Measurements from ENCODE around the gene HK3.

HK3 gene

GRCh38 chr5:176916337-176916736 is 17.2 kb upstream of the HK3 start:
- no peak overlapping the region for H3K27ac Mint-ChIP-seq

GRCh38 chr5:176915906-176916305 is 16.8 kb upstream of the HK3 start:
- H3K9me3 Mint-ChIP-seq: no peaks in the 10 kb centered on the region
- peak; percentile 57 for ATAC-seq
- H3K4me1 Mint-ChIP-seq: peaks cover 20% of the 10 kb centered on the region
- H3K4me3 Mint-ChIP-seq: no peak overlapping the region
- H3K36me3 Mint-ChIP-seq (ENCODE audit: low read depth): peaks cover 34% of the 10 kb centered on the region
- no peak for DNase-seq
- no peak overlapping the region for H3K27ac Mint-ChIP-seq
- no peaks in the 10 kb centered on the region for H3K27me3 Mint-ChIP-seq

More at GRCh38 chr5:176916337-176916736, 17.2 kb upstream of the HK3 start:
- no peak for ATAC-seq
- Mint-ChIP-seq H3K9me3 (no peaks in the 10 kb centered on the region), H3K4me3 (no peak overlapping the region), H3K36me3 (ENCODE audit: low read depth) (peaks cover 37% of the 10 kb centered on the region), H3K27me3 (no peaks in the 10 kb centered on the region), H3K4me1 (peaks cover 19% of the 10 kb centered on the region)
- DNase-seq: no peak

GRCh38 chr5:176912115-176912514 is 13.0 kb upstream of the HK3 start:
- peaks cover 41% of the 10 kb centered on the region for H3K36me3 Mint-ChIP-seq (ENCODE audit: low read depth)
- H3K4me3 Mint-ChIP-seq: no peak overlapping the region
- no peak for ATAC-seq
- no peaks in the 10 kb centered on the region for H3K9me3 Mint-ChIP-seq
- H3K4me1 Mint-ChIP-seq: peaks cover 34% of the 10 kb centered on the region
- no peak for DNase-seq
- H3K27ac Mint-ChIP-seq: no peak overlapping the region
- H3K27me3 Mint-ChIP-seq: no peaks in the 10 kb centered on the region

- H3K27ac Mint-ChIP-seq: no peak overlapping the region
These were observed 9.7 kb upstream of the HK3 start for GRCh38 chr5:176908675-176909368.

GRCh38 chr5:176906796-176907195 is 7.7 kb upstream of the HK3 start:
- Mint-ChIP-seq H3K27me3 (no peaks in the 10 kb centered on the region), H3K27ac (no peak overlapping the region), H3K36me3 (ENCODE audit: low read depth) (peaks cover 61% of the 10 kb centered on the region), H3K4me3 (no peak overlapping the region), H3K4me1 (peaks cover 35% of the 10 kb centered on the region), H3K9me3 (no peaks in the 10 kb centered on the region)
- DNase-seq (no peak), ATAC-seq (no peak)

More at GRCh38 chr5:176908675-176909368, 9.7 kb upstream of the HK3 start:
- no peak overlapping the region for H3K4me3 Mint-ChIP-seq
- peaks cover 20% of the 10 kb centered on the region for H3K4me1 Mint-ChIP-seq
- H3K36me3 Mint-ChIP-seq (ENCODE audit: low read depth): peaks cover 57% of the 10 kb centered on the region
- ATAC-seq (no peak), DNase-seq (no peak)
- no peaks in the 10 kb centered on the region for H3K27me3 Mint-ChIP-seq
- H3K9me3 Mint-ChIP-seq: no peaks in the 10 kb centered on the region

GRCh38 chr5:176906126-176906525 is 7.0 kb upstream of the HK3 start:
- Mint-ChIP-seq H3K27me3 (no peaks in the 10 kb centered on the region), H3K27ac (no peak overlapping the region), H3K9me3 (no peaks in the 10 kb centered on the region), H3K4me1 (peaks cover 38% of the 10 kb centered on the region), H3K4me3 (no peak overlapping the region), H3K36me3 (ENCODE audit: low read depth) (peaks cover 62% of the 10 kb centered on the region)
- DNase-seq: no peak
- no peak for ATAC-seq

- Mint-ChIP-seq H3K9me3 (no peaks in the 10 kb centered on the region), H3K27ac (no peak overlapping the region), H3K4me3 (no peak overlapping the region), H3K4me1 (peaks cover 38% of the 10 kb centered on the region), H3K36me3 (ENCODE audit: low read depth) (peaks cover 60% of the 10 kb centered on the region), H3K27me3 (no peaks in the 10 kb centered on the region)
- no peak for DNase-seq
- ATAC-seq: no peak
These were observed 5.1 kb upstream of the HK3 start for GRCh38 chr5:176904276-176904675.

GRCh38 chr5:176902911-176903664 is 3.9 kb upstream of the HK3 start:
- H3K4me1 Mint-ChIP-seq: peaks cover 42% of the 10 kb centered on the region
- H3K36me3 Mint-ChIP-seq (ENCODE audit: low read depth): peaks cover 52% of the 10 kb centered on the region
- ATAC-seq (no peak), DNase-seq (no peak)
- no peaks in the 10 kb centered on the region for H3K9me3 Mint-ChIP-seq
- H3K27ac Mint-ChIP-seq: peak overlapping the region; percentile 14
- H3K27me3 Mint-ChIP-seq: peaks cover 1% of the 10 kb centered on the region
- no peak overlapping the region for H3K4me3 Mint-ChIP-seq

GRCh38 chr5:176902102-176902814 is 3.1 kb upstream of the HK3 start:
- Mint-ChIP-seq H3K4me3 (no peak overlapping the region), H3K4me1 (peaks cover 50% of the 10 kb centered on the region), H3K27ac (peak overlapping the region; percentile 88), H3K36me3 (ENCODE audit: low read depth) (peaks cover 46% of the 10 kb centered on the region), H3K9me3 (no peaks in the 10 kb centered on the region), H3K27me3 (peaks cover 4% of the 10 kb centered on the region)
- DNase-seq: no peak
- no peak for ATAC-seq

- Mint-ChIP-seq H3K27ac (peak overlapping the region; percentile 88), H3K27me3 (peaks cover 4% of the 10 kb centered on the region), H3K4me3 (peak overlapping the region; percentile 21), H3K4me1 (peaks cover 50% of the 10 kb centered on the region), H3K9me3 (no peaks in the 10 kb centered on the region), H3K36me3 (ENCODE audit: low read depth) (peaks cover 42% of the 10 kb centered on the region)
- peak; percentile 93 for ATAC-seq
- peak; percentile 22 for DNase-seq
These were observed 2.3 kb upstream of the HK3 start for GRCh38 chr5:176901260-176902101.

- H3K36me3 Mint-ChIP-seq (ENCODE audit: low read depth): peaks cover 37% of the 10 kb centered on the region
- H3K27ac Mint-ChIP-seq: peak overlapping the region; percentile 88
- DNase-seq (no peak), ATAC-seq (no peak)
- H3K27me3 Mint-ChIP-seq: peaks cover 4% of the 10 kb centered on the region
- no peak overlapping the region for H3K4me3 Mint-ChIP-seq
- no peaks in the 10 kb centered on the region for H3K9me3 Mint-ChIP-seq
- H3K4me1 Mint-ChIP-seq: peaks cover 50% of the 10 kb centered on the region
These were observed 1.6 kb upstream of the HK3 start for GRCh38 chr5:176900780-176901204.

- Mint-ChIP-seq H3K4me3 (no peak overlapping the region), H3K27ac (no peak overlapping the region), H3K36me3 (ENCODE audit: low read depth) (peaks cover 31% of the 10 kb centered on the region)
These were observed 1.0 kb upstream of the HK3 start for GRCh38 chr5:176899946-176900779.

GRCh38 chr5:176897263-176897662 is 1.9 kb downstream of the HK3 start:
- Mint-ChIP-seq H3K4me1 (peaks cover 40% of the 10 kb centered on the region), H3K4me3 (no peak overlapping the region), H3K27me3 (peaks cover 7% of the 10 kb centered on the region), H3K9me3 (no peaks in the 10 kb centered on the region), H3K27ac (no peak overlapping the region), H3K36me3 (ENCODE audit: low read depth) (peaks cover 15% of the 10 kb centered on the region)
- no peak for ATAC-seq
- no peak for DNase-seq

More at GRCh38 chr5:176899946-176900779, 1.0 kb upstream of the HK3 start:
- peaks cover 50% of the 10 kb centered on the region for H3K4me1 Mint-ChIP-seq
- DNase-seq (no peak), ATAC-seq (no peak)
- peaks cover 4% of the 10 kb centered on the region for H3K27me3 Mint-ChIP-seq
- no peaks in the 10 kb centered on the region for H3K9me3 Mint-ChIP-seq

Measured in activated naive CD8-positive, alpha-beta T cell treated with anti-CD3 and anti-CD28 coated beads, Interleukin-2, amount 50 U/mL, for 24 hours (primary cell).